IMR-90 (cell line): ENCODE data around the gene STAT5B. TPM values are rescaled to one million over a fixed set of nuclear protein-coding genes. Genes with fewer than 3 reads are reported as not detected.

Experiments
- ATAC-seq: fragments of 200-7000 bp; cut with Tn5 transposase; 2 replicates; pipeline ENCODE4 v1.9.1; 2020; ENCODE audit warnings: low read depth, mild to moderate bottlenecking, moderate library complexity
- BruUV-seq: library from RNA; stranded (reverse); fragments of 400-500 nt; replicated peaks from 2 replicates; lab custom pipeline; 2021; lab: Mats Ljungman, UMichigan
- CTCF ChIA-PET: fragments of 300-600 bp; formaldehyde crosslinking; extraction: SDS; loops from one replicate; lab custom pipeline; 2021; ENCODE audit warnings: antibody characterized with exemption; lab: Yijun Ruan, JAX
- POLR2A ChIA-PET: fragments of 300-600 bp; sonication (Branson Sonifier 250); formaldehyde crosslinking; loops from one replicate; lab custom pipeline; 2022; ENCODE audit warnings: antibody characterized with exemption; ENCODE audit not compliant: unreplicated experiment; lab: Charles Lee
- DNase-seq: peaks from one replicate; pipeline ENCODE4 v3.0.0; 2013
- H2AFZ ChIP-seq: replicated peaks from 2 replicates; pipeline ENCODE3; 2013; ENCODE audit warnings: low read length, mild to moderate bottlenecking; ENCODE audit not compliant: poor library complexity
- H2AK5ac ChIP-seq: 2 replicates; pipeline ENCODE4 v1.6.1; 2013; ENCODE audit warnings: low read depth, low read length, inconsistent platforms
- H2AK9ac ChIP-seq: replicated peaks from 2 replicates; pipeline ENCODE3; 2013; ENCODE audit warnings: mild to moderate bottlenecking, low read depth, low read length, moderate library complexity; ENCODE audit not compliant: poor library complexity
- H2BK120ac ChIP-seq: 2 replicates; pipeline ENCODE4 v1.6.1; 2013; ENCODE audit warnings: low read depth, low read length, inconsistent platforms
- H2BK15ac ChIP-seq: 3 replicates; pipeline ENCODE4 v1.6.1; 2013; ENCODE audit warnings: low read depth, low read length, inconsistent platforms
- H2BK20ac ChIP-seq: 2 replicates; pipeline ENCODE4 v1.6.1; 2013; ENCODE audit warnings: low read depth, mild to moderate bottlenecking, inconsistent platforms, low read length, moderate library complexity
- H2BK5ac ChIP-seq: 2 replicates; pipeline ENCODE4 v1.6.1; 2013; ENCODE audit warnings: mild to moderate bottlenecking, low read depth, low read length, inconsistent platforms; ENCODE audit not compliant: poor library complexity, severe bottlenecking
- H3K14ac ChIP-seq: replicated peaks from 2 replicates; pipeline ENCODE4 v1.6.1; 2013; ENCODE audit warnings: low read depth, low read length, inconsistent platforms
- H3K18ac ChIP-seq: 2 replicates; pipeline ENCODE4 v1.6.1; 2013; ENCODE audit warnings: low read depth, low read length, control low read depth
- H3K23ac ChIP-seq: 2 replicates; pipeline ENCODE4 v1.6.1; 2013; ENCODE audit warnings: low read depth, low read length, inconsistent platforms
- H3K27ac ChIP-seq: 2 replicates; pipeline ENCODE4 v1.5.1; 2013; ENCODE audit warnings: mild to moderate bottlenecking, control low read depth, low read length; ENCODE audit not compliant: insufficient read depth
- H3K27me3 ChIP-seq: 2 replicates; pipeline ENCODE4 v1.6.1; 2013; ENCODE audit warnings: low read length; ENCODE audit not compliant: control insufficient read depth, insufficient read depth
- H3K36me3 ChIP-seq: 2 replicates; pipeline ENCODE4 v1.6.1; 2013; ENCODE audit warnings: low read length, mixed read lengths; ENCODE audit not compliant: control insufficient read depth, insufficient read depth
- H3K4ac ChIP-seq: 2 replicates; pipeline ENCODE4 v1.6.1; 2013; ENCODE audit warnings: low read depth, low read length, inconsistent platforms
- H3K4me1 ChIP-seq: 2 replicates; pipeline ENCODE4 v1.6.1; 2013; ENCODE audit warnings: low read length, mixed read lengths; ENCODE audit not compliant: control insufficient read depth, insufficient read depth
- H3K4me2 ChIP-seq: 2 replicates; pipeline ENCODE4 v1.6.1; 2013; ENCODE audit warnings: low read depth, mild to moderate bottlenecking, control low read depth, low read length, moderate library complexity
- H3K4me3 ChIP-seq: 2 replicates; pipeline ENCODE4 v1.5.1; 2013; ENCODE audit warnings: low read depth, mild to moderate bottlenecking, control low read depth, low read length, moderate library complexity; ENCODE audit not compliant: insufficient read depth
- H3K56ac ChIP-seq: 2 replicates; pipeline ENCODE4 v1.6.1; 2013; ENCODE audit warnings: low read length, inconsistent platforms; ENCODE audit not compliant: insufficient read depth; ENCODE audit errors: extremely low read depth
- H3K79me1 ChIP-seq, 2 experiments: 2 replicates each; pipeline ENCODE4 v1.6.1; 2013; ENCODE audit warnings: low read length in 2 of 2, inconsistent platforms in 1 of 2, low read depth in 1 of 2
- H3K9ac ChIP-seq: 2 replicates; pipeline ENCODE4 v1.6.1; 2013; ENCODE audit warnings: low read depth, low read length, control low read depth
- H3K9me1 ChIP-seq: 2 replicates; pipeline ENCODE4 v1.6.1; 2013; ENCODE audit warnings: low read length, inconsistent platforms; ENCODE audit not compliant: insufficient read depth
- H3K9me3 ChIP-seq: 2 replicates; pipeline ENCODE4 v1.6.1; 2013; ENCODE audit warnings: low read length; ENCODE audit not compliant: control insufficient read depth, insufficient read depth
- H4K20me1 ChIP-seq: 2 replicates; pipeline ENCODE4 v1.6.1; 2013; ENCODE audit warnings: low read length, inconsistent platforms; ENCODE audit not compliant: insufficient read depth
- H4K5ac ChIP-seq: 2 replicates; pipeline ENCODE4 v1.6.1; 2013; ENCODE audit warnings: mild to moderate bottlenecking, low read depth, low read length, control low read depth
- H4K8ac ChIP-seq, 2 experiments: 2 replicates each; pipeline ENCODE4 v1.6.1; 2013; ENCODE audit warnings: low read depth in 2 of 2, low read length in 2 of 2, control low read depth in 1 of 2, inconsistent platforms in 1 of 2
- H4K91ac ChIP-seq: 2 replicates; pipeline ENCODE4 v1.6.1; 2013; ENCODE audit warnings: low read depth, low read length, inconsistent platforms; ENCODE audit not compliant: insufficient read depth
- BHLHE40 ChIP-seq: fragments of 150-350 bp; IDR thresholded peaks from 2 replicates; pipeline ENCODE4 v1.6.1; 2016; ENCODE audit warnings: mild to moderate bottlenecking, low read depth, low read length
- CEBPB ChIP-seq: IDR thresholded peaks from 2 replicates; pipeline ENCODE4 v1.6.1; 2012; ENCODE audit warnings: low read depth, low read length, improper control_type of control experiment
- CHD1 ChIP-seq: IDR thresholded peaks from 2 replicates; pipeline ENCODE4 v1.6.1; 2012; ENCODE audit warnings: low read depth, low read length, improper control_type of control experiment
- FOS ChIP-seq: fragments of 150-350 bp; IDR thresholded peaks from 2 replicates; pipeline ENCODE4 v1.6.1; 2016; ENCODE audit warnings: low read depth, low read length
- MAFK ChIP-seq: IDR thresholded peaks from 2 replicates; pipeline ENCODE4 v1.6.1; 2012; ENCODE audit warnings: low read depth, low read length, improper control_type of control experiment
- MAZ ChIP-seq: IDR thresholded peaks from 2 replicates; pipeline ENCODE4 v1.6.1; 2012; ENCODE audit warnings: low read depth, mild to moderate bottlenecking, low read length, improper control_type of control experiment, moderate library complexity, borderline replicate concordance
- MXI1 ChIP-seq: IDR thresholded peaks from 2 replicates; pipeline ENCODE4 v1.6.1; 2012; ENCODE audit warnings: low read depth, mild to moderate bottlenecking, low read length, moderate library complexity, borderline replicate concordance
- POLR2A ChIP-seq: IDR thresholded peaks from 2 replicates; pipeline ENCODE4 v1.6.1; 2012; ENCODE audit warnings: mild to moderate bottlenecking, low read depth, low read length
- RAD21 ChIP-seq: IDR thresholded peaks from 2 replicates; pipeline ENCODE4 v1.6.1; 2012; ENCODE audit warnings: low read length, improper control_type of control experiment
- RCOR1 ChIP-seq: IDR thresholded peaks from 2 replicates; pipeline ENCODE4 v1.6.1; 2012; ENCODE audit warnings: mild to moderate bottlenecking, low read length, improper control_type of control experiment; ENCODE audit not compliant: insufficient replicate concordance
- RFX5 ChIP-seq: IDR thresholded peaks from 2 replicates; pipeline ENCODE4 v1.8.0; 2012; ENCODE audit warnings: low read depth, mild to moderate bottlenecking, low read length, moderate library complexity
- SMC3 ChIP-seq: fragments of 150-350 bp; IDR thresholded peaks from 2 replicates; pipeline ENCODE4 v1.6.1; 2016; ENCODE audit warnings: low read depth, mild to moderate bottlenecking, antibody characterized with exemption, low read length, moderate library complexity
- WGBS, 2 experiments: methylation state at CpG; one replicate each; pipeline versions ENCODE4 v1.1.5 to v1.1.7; 2013; ENCODE audit warnings: missing lambda C conversion rate in 2 of 2; ENCODE audit not compliant: insufficient read length in 1 of 2; ENCODE audit errors: extremely low coverage in 2 of 2; 5-methylcytosine and 5-hydroxymethylcytosine counted together
- dilution Hi-C: fragments of 300-500 bp; cut with HindIII; formaldehyde crosslinking; loops from one replicate; pipeline ENCODE4 v1.14.3; 2018; ENCODE audit warnings: low sequenced_read_pairs; ENCODE audit not compliant: unreplicated experiment
- in situ Hi-C: fragments of 300-500 bp; cut with MboI; formaldehyde crosslinking; loops from 3 replicates; pipeline ENCODE4 v1.14.3; 2019; ENCODE audit warnings: low sequenced_read_pairs, inconsistent platforms, mixed read lengths
- intact Hi-C: fragments of 100-400 bp; cut with micrococcal nuclease; formaldehyde crosslinking; loops from 2 replicates; pipeline ENCODE4 v1.10.0; 2022
- polyA plus RNA-seq, 3 experiments: library from polyadenylated mRNA; depleted of rRNA; stranded (reverse); fragments of >200 nt; gene quantifications; 2 replicates each; pipeline ENCODE4 v1.2.3, GENCODE V29; 2012; ENCODE audit warnings: low replicate concordance in 1 of 3
- total RNA-seq: library from RNA; depleted of rRNA; stranded (reverse); fragments of >200 nt; gene quantifications from 2 replicates; pipeline ENCODE4 v1.2.3, GENCODE V29; 2012
- TF ChIP-seq, protein P1 (sequence below): fragments of 150-350 bp; IDR thresholded peaks from 2 replicates; pipeline ENCODE4 v1.6.1; 2016; ENCODE audit warnings: low read depth, mild to moderate bottlenecking, low read length, moderate library complexity, borderline replicate concordance
- TF ChIP-seq, protein P2 (sequence below): conservative IDR thresholded peaks from 2 replicates; pipeline ENCODE4 v1.5.1; 2012; ENCODE audit warnings: mild to moderate bottlenecking, low read depth, low read length, improper control_type of control experiment
- TF ChIP-seq, protein P3 (sequence below): fragments of 150-350 bp; IDR thresholded peaks from 2 replicates; pipeline ENCODE4 v1.6.1; 2017; ENCODE audit warnings: mild to moderate bottlenecking, antibody characterized with exemption, low read length, low read depth

STAT5B gene
- total and polyA plus RNA-seq, 2 of the 4 experiments (the other 2 are of a cell fraction) = 24.4 to 29.6 TPM

- Histone ChIP-seq H2AFZ (no peak overlapping the region), H3K9ac (no peak overlapping the region), H2BK20ac (no peak overlapping the region), H2AK5ac (no peak overlapping the region), H3K18ac (no peak overlapping the region), H3K9me1 (0 out of 2 replicates have a peak, but pooled peaks cover 1% of the 10 kb centered on the region), H2AK9ac (no peak overlapping the region), H3K4me1 (peaks cover 10% of the 10 kb centered on the region), H4K8ac (no peak overlapping the region), H3K4me3 (no peak overlapping the region), H3K79me1 (no peaks in the 10 kb centered on the region), H2BK120ac (no peak overlapping the region), H3K36me3 (no peaks in the 10 kb centered on the region), H3K27me3 (no peaks in the 10 kb centered on the region; the same call in 1 of the 2 replicates), H2BK15ac (no peak overlapping the region), H3K23ac (no peak overlapping the region), H4K5ac (no peak overlapping the region), H2BK5ac (no peak overlapping the region), H3K4me2 (no peak overlapping the region), H4K20me1 (no peaks in the 10 kb centered on the region), H3K9me3 (no peaks in the 10 kb centered on the region), H3K14ac (no peak overlapping the region), H3K27ac (no peak overlapping the region), H3K56ac (no peak overlapping the region), H4K91ac (no peak overlapping the region), H3K4ac (no peak overlapping the region)
- dilution Hi-C loops = no loop called here
- DNase-seq = no peak
- CTCF ChIA-PET = no interaction called here
- intact Hi-C loops = no loop called here
- no peak for TF ChIP-seq FOS
- TF ChIP-seq MAZ = no peak
- no peak for TF ChIP-seq CEBPB
- TF ChIP-seq CHD1 = no peak
- no peak for TF ChIP-seq MAFK
- TF ChIP-seq POLR2A = no peak
- TF ChIP-seq, protein P1, sequence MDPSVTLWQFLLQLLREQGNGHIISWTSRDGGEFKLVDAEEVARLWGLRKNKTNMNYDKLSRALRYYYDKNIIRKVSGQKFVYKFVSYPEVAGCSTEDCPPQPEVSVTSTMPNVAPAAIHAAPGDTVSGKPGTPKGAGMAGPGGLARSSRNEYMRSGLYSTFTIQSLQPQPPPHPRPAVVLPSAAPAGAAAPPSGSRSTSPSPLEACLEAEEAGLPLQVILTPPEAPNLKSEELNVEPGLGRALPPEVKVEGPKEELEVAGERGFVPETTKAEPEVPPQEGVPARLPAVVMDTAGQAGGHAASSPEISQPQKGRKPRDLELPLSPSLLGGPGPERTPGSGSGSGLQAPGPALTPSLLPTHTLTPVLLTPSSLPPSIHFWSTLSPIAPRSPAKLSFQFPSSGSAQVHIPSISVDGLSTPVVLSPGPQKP = no peak
- TF ChIP-seq, protein P2, sequence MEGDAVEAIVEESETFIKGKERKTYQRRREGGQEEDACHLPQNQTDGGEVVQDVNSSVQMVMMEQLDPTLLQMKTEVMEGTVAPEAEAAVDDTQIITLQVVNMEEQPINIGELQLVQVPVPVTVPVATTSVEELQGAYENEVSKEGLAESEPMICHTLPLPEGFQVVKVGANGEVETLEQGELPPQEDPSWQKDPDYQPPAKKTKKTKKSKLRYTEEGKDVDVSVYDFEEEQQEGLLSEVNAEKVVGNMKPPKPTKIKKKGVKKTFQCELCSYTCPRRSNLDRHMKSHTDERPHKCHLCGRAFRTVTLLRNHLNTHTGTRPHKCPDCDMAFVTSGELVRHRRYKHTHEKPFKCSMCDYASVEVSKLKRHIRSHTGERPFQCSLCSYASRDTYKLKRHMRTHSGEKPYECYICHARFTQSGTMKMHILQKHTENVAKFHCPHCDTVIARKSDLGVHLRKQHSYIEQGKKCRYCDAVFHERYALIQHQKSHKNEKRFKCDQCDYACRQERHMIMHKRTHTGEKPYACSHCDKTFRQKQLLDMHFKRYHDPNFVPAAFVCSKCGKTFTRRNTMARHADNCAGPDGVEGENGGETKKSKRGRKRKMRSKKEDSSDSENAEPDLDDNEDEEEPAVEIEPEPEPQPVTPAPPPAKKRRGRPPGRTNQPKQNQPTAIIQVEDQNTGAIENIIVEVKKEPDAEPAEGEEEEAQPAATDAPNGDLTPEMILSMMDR = no peak
- TF ChIP-seq RFX5 = no peak
- TF ChIP-seq RCOR1 = no peak
- TF ChIP-seq, protein P3, sequence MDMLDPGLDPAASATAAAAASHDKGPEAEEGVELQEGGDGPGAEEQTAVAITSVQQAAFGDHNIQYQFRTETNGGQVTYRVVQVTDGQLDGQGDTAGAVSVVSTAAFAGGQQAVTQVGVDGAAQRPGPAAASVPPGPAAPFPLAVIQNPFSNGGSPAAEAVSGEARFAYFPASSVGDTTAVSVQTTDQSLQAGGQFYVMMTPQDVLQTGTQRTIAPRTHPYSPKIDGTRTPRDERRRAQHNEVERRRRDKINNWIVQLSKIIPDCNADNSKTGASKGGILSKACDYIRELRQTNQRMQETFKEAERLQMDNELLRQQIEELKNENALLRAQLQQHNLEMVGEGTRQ = no peak
- no peak for TF ChIP-seq MXI1
- TF ChIP-seq RAD21 = no peak
- TF ChIP-seq BHLHE40 = no peak
- TF ChIP-seq SMC3 = no peak
- no TSS peak for BruUV-seq
- POLR2A ChIA-PET = no interaction called here
- in situ Hi-C loops = no loop called here
- no CpG with 5 or more reads among the region's 6 CpGs for WGBS, 2 experiments
- ATAC-seq = no peak
Observed at GRCh38 chr17:42282478-42283080, 6.4 kb upstream of the STAT5B start.
